Transverse colon (tissue), 3 donors: ENCODE measurements around the gene DACT2.

Experiments
- CTCF ChIP-seq, 5 experiments: fragments of 200-600 bp in 3 of 5; fragments of 450-650 bp in 2 of 5; sonication (generic) in 3 of 5; IDR thresholded peaks; 1 replicate in 2 of 5; 2 replicates in 3 of 5; pipeline ENCODE4 v1.5.1; 2016 to 2017; ENCODE audit warnings: antibody characterized with exemption in 5 of 5, inconsistent platforms in 3 of 5, mild to moderate bottlenecking in 2 of 5, moderate library complexity in 1 of 5
- POLR2A ChIP-seq: fragments of 450-650 bp; IDR thresholded peaks from one replicate; pipeline ENCODE4 v1.6.1; 2016; ENCODE audit warnings: antibody characterized with exemption, mild to moderate bottlenecking, moderate library complexity

- no peak for TF ChIP-seq CTCF (IDR thresholded peaks at IDR 0.05)
- TF ChIP-seq POLR2A: no peak
Observed at GRCh38 chr6:168363811-168364792, 44.5 kb upstream of the DACT2 start.
